Heart right ventricle (tissue), 16 donors: ENCODE measurements around the gene MRTFA. TPM values are rescaled to one million over a fixed set of nuclear protein-coding genes. Genes with fewer than 3 reads are reported as not detected.

Experiments used
- ATAC-seq, 8 donors: fragments of 200-7000 bp; cut with Tn5 transposase; one replicate each; pipeline ENCODE4 v1.9.1; 2020; ENCODE audit warnings: mild to moderate bottlenecking in 8 of 8, moderate library complexity in 8 of 8, moderate number of reproducible peaks in 1 of 8
- DNase-seq, 2 donors: peaks; one replicate each; pipeline ENCODE4 v3.0.0-alpha.2; 2020
- H3K27ac ChIP-seq, 10 donors: fragments of 200-600 bp; sonication (generic) in 2 of 10; one replicate each; pipeline versions ENCODE4 v1.5.0 to v1.8.0; 2020 to 2022; ENCODE audit warnings: mild to moderate bottlenecking in 3 of 10
- H3K27me3 ChIP-seq, 7 donors: fragments of 200-600 bp; one replicate each; pipeline ENCODE4 v1.8.0; 2021 to 2022; ENCODE audit warnings: mild to moderate bottlenecking in 2 of 7
- H3K36me3 ChIP-seq, 9 donors: fragments of 200-600 bp; sonication (generic) in 1 of 9; one replicate each; pipeline versions ENCODE4 v1.5.0 to v1.8.0; 2020 to 2022; ENCODE audit warnings: mild to moderate bottlenecking in 2 of 9
- H3K4me1 ChIP-seq, 9 donors: fragments of 200-600 bp; sonication (generic) in 1 of 9; one replicate each; pipeline versions ENCODE4 v1.5.0 to v1.8.0; 2020 to 2022; ENCODE audit warnings: mild to moderate bottlenecking in 4 of 9
- H3K4me3 ChIP-seq, 10 donors: fragments of 200-600 bp; sonication (generic) in 2 of 10; one replicate each; pipeline versions ENCODE4 v1.5.0 to v1.8.0; 2020 to 2022; ENCODE audit warnings: mild to moderate bottlenecking in 7 of 10, moderate library complexity in 2 of 10
- H3K9me3 ChIP-seq, 11 donors: fragments of 200-600 bp in 10 of 11; sonication (generic) in 2 of 11; one replicate each; pipeline versions ENCODE4 v1.5.0 to v1.8.0; 2013 to 2022; ENCODE audit warnings: mild to moderate bottlenecking in 2 of 11, control low read depth in 1 of 11, moderate library complexity in 1 of 11
- CTCF ChIP-seq, 9 donors: fragments of 200-600 bp; sonication (generic) in 2 of 9; IDR thresholded peaks; one replicate each; pipeline versions ENCODE4 v1.5.0 to v1.8.0; 2021 to 2022; ENCODE audit warnings: antibody characterized with exemption in 9 of 9, mild to moderate bottlenecking in 5 of 9, moderate library complexity in 1 of 9
- WGBS, 2 donors: extraction: QIAGEN DNeasy Blood & Tissue Kit; methylation state at CpG; one replicate each; pipeline ENCODE4 v1.1.7; 2013; ENCODE audit warnings: inconsistent platforms in 1 of 2; 5-methylcytosine and 5-hydroxymethylcytosine counted together
- intact Hi-C, 10 donors: fragments of 100-400 bp; cut with DNase I; formaldehyde crosslinking; loops; one replicate each; pipeline versions ENCODE4 v1.11.1 to v1.14.2; 2022
- polyA plus RNA-seq, 2 donors: library from polyadenylated mRNA; stranded (reverse); fragments of 200-250 nt; gene quantifications; one replicate each; pipeline ENCODE4 v1.2.3, GENCODE V29; 2013
- total RNA-seq, 10 donors: library from RNA; stranded (reverse); fragmentation: NEBNext Ultra II Directional in 3 of 10; extraction: Animal tissue kit (Norgen Biotek cat#: 25700) in 3 of 10; gene quantifications; one replicate each; pipeline versions ENCODE4 v1.2.1 to v1.2.4, GENCODE V29; 2021 to 2023
- donor health status: Arrhythmogenic right ventricular cardiomyopathy.
- donor health status: ischemic (EF 13 %, LVEDD 7.1; RV severe dilation, severe dysfunction).
- donor health status: healthy with polysubstance abuse.
- donor health status: DM: no; HTN: yes; CAD: no.
- donor health status: DM: no; HTN: no; CAD: no.
- donor health status: ischemic (EF 25% LVEDD 6.9; RV normal size, moderate dysfunction).
- donor health status: ischemic (EF 25% LVEDD 5.7; RV mildly dilated, moderate dysfunction).
- donor health status: healthy.
- donor health status: DM: yes; HTN: yes; CAD: no.
- donor health status: Ischemic cardiomyopathy.
- donor health status: ischemic (EF 35%, LVEDD 5.7; RV mildly dilated, moderate dysfunction).
- donor health status: nonischemic (EF 11% LVEDD 7.7; RV severe dilation, severe dysfunction).
- donor health status: DM: yes; HTN: yes; CAD: no.
- donor health status: PGD.
- donor health status: ischemic (EF 29% LVEDD 5.4; RV normal size, mild dysfunction).
- donor health status: nonischemic (EF 23%, LVEDD 6.1; RV moderate dilation, normal function).

MRTFA gene
- total and polyA plus RNA-seq, 12 donors: 13.2 to 30.9 (median 18.9) TPM

GRCh38 chr22:40578171-40578570 lies 58.3 kb downstream of the MRTFA start:
- H3K27ac ChIP-seq: no peak overlapping the region
- ATAC-seq (no peak), DNase-seq (no peak)
- TF ChIP-seq CTCF (IDR thresholded peaks at IDR 0.05): no peak
- peaks cover 0 to 1% (median 0%) of the 10 kb centered on the region in 9 donors for H3K36me3 ChIP-seq
- WGBS, 2 donors: 93 to 95% methylated on average over 4 of the region's 4 CpGs
- H3K4me1 ChIP-seq: peaks cover 0 to 20% (median 0%) of the 10 kb centered on the region in 9 donors
- no peaks in the 10 kb centered on the region for H3K27me3 ChIP-seq
- intact Hi-C loops: no loop called here
- H3K9me3 ChIP-seq: no peaks in the 10 kb centered on the region
- no peak overlapping the region for H3K4me3 ChIP-seq

GRCh38 chr22:40572976-40573375 lies 63.5 kb downstream of the MRTFA start:
- 75 to 90% methylated on average over 2 of the region's 2 CpGs for WGBS, 2 donors

GRCh38 chr22:40571887-40572286 lies 64.6 kb downstream of the MRTFA start:
- ATAC-seq (no peak), DNase-seq (no peak)
- peaks cover 0 to 7% (median 0%) of the 10 kb centered on the region in 9 donors for H3K36me3 ChIP-seq
- H3K27me3 ChIP-seq: no peaks in the 10 kb centered on the region
- 98 to 100% methylated on average over 3 of the region's 3 CpGs for WGBS, 2 donors
- H3K4me3 ChIP-seq: no peak overlapping the region
- intact Hi-C loops: no loop called here
- peaks cover 0 to 29% (median 10%) of the 10 kb centered on the region in 9 donors for H3K4me1 ChIP-seq
- H3K27ac ChIP-seq: no peak overlapping the region
- TF ChIP-seq CTCF (IDR thresholded peaks at IDR 0.05): no peak
- peaks cover 0 to 19% (median 0%) of the 10 kb centered on the region in 11 donors for H3K9me3 ChIP-seq

More at GRCh38 chr22:40572976-40573375, 63.5 kb downstream of the MRTFA start:
- Histone ChIP-seq H3K4me3 (no peak overlapping the region), H3K4me1 (peaks cover 0 to 24% (median 3%) of the 10 kb centered on the region in 9 donors), H3K36me3 (peaks cover 0 to 7% (median 0%) of the 10 kb centered on the region in 9 donors), H3K27me3 (no peaks in the 10 kb centered on the region), H3K27ac (peak overlapping the region in 1 of 10 donors; percentile 0), H3K9me3 (peaks cover 0 to 19% (median 0%) of the 10 kb centered on the region in 11 donors)
- ATAC-seq: peak in 1 of 8 donors; percentile 11
- DNase-seq: no peak
- intact Hi-C loops: no loop called here
- TF ChIP-seq CTCF (IDR thresholded peaks at IDR 0.05): no peak

- TF ChIP-seq CTCF (IDR thresholded peaks at IDR 0.05): no peak
- peaks cover 0 to 19% (median 0%) of the 10 kb centered on the region in 11 donors for H3K9me3 ChIP-seq
- intact Hi-C loops: no loop called here
- H3K27ac ChIP-seq: no peak overlapping the region
- H3K36me3 ChIP-seq: peaks cover 0 to 3% (median 0%) of the 10 kb centered on the region in 9 donors
- no peak for ATAC-seq
- DNase-seq: no peak
- no peak overlapping the region for H3K4me3 ChIP-seq
- H3K4me1 ChIP-seq: peaks cover 0 to 18% (median 6%) of the 10 kb centered on the region in 9 donors
- no peaks in the 10 kb centered on the region for H3K27me3 ChIP-seq
- WGBS, 2 donors: 66 to 71% methylated on average over 1 of the region's 1 CpG
Observed at GRCh38 chr22:40567626-40568328, 68.7 kb downstream of the MRTFA start.
